Gastrocnemius medialis (tissue), 4 donors: ENCODE measurements around the gene SPNS2. TPM values are rescaled to one million over a fixed set of nuclear protein-coding genes. Genes with fewer than 3 reads are reported as not detected.
A peak's percentile ranks its signal among the peaks of the same experiment; 100 is the strongest.

Source experiments
- ATAC-seq, 2 donors: fragments of 150-250 bp; one replicate each; pipeline ENCODE4 v1.9.1; 2016
- DNase-seq, 2 donors: peaks; one replicate each; pipeline ENCODE4 v3.0.0-alpha.2; 2019
- H3K27ac ChIP-seq, 4 donors: fragments of 200-600 bp; sonication (generic); 1 replicate in 1 of 4; 2 replicates in 3 of 4; pipeline ENCODE4 v1.5.1; 2016 to 2018; ENCODE audit warnings: mild to moderate bottlenecking in 2 of 4, moderate library complexity in 1 of 4
- H3K27me3 ChIP-seq, 3 donors: fragments of 200-600 bp; sonication (generic) in 2 of 3; 1 replicate in 1 of 3; 2 replicates in 2 of 3; pipeline versions ENCODE4 v1.5.1 to v1.6.0; 2016 to 2019; ENCODE audit warnings: mild to moderate bottlenecking in 1 of 3, moderate library complexity in 1 of 3
- H3K36me3 ChIP-seq, 2 donors: fragments of 200-600 bp; sonication (generic) in 1 of 2; one replicate each; pipeline ENCODE4 v1.5.1; 2017 to 2018
- H3K4me1 ChIP-seq, 2 donors: fragments of 200-600 bp; sonication (generic) in 1 of 2; one replicate each; pipeline ENCODE4 v1.5.1; 2016 to 2017; ENCODE audit warnings: mild to moderate bottlenecking in 2 of 2
- H3K4me3 ChIP-seq, 4 donors: fragments of 200-600 bp; sonication (generic) in 3 of 4; 1 replicate in 1 of 4; 2 replicates in 3 of 4; pipeline ENCODE4 v1.5.1; 2016 to 2019; ENCODE audit warnings: mild to moderate bottlenecking in 2 of 4
- H3K9me3 ChIP-seq, 3 donors: fragments of 200-600 bp; sonication (generic) in 2 of 3; 1 replicate in 1 of 3; 2 replicates in 2 of 3; pipeline ENCODE4 v1.5.1; 2016 to 2019
- CTCF ChIP-seq, 5 experiments: fragments of 450-650 bp in 3 of 5; fragments of 200-600 bp in 2 of 5; sonication (generic) in 2 of 5; IDR thresholded peaks in 4 of 5; conservative IDR thresholded peaks in 1 of 5; 1 replicate in 4 of 5; 2 replicates in 1 of 5; pipeline ENCODE4 v1.5.1; 2016 to 2019; ENCODE audit warnings: antibody characterized with exemption in 5 of 5, mild to moderate bottlenecking in 3 of 5, moderate library complexity in 3 of 5
- POLR2A ChIP-seq, 2 donors: fragments of 450-650 bp; IDR thresholded peaks; one replicate each; pipeline ENCODE4 v1.6.1; 2017; ENCODE audit warnings: antibody characterized with exemption in 2 of 2, mild to moderate bottlenecking in 2 of 2, moderate library complexity in 2 of 2
- in situ Hi-C, 4 donors: fragments of 200-750 bp; cut with MboI; loops; one replicate each; pipeline versions ENCODE4 v1.15.0 to v1.8.0; 2017; ENCODE audit warnings: low sequenced_read_pairs in 4 of 4
- intact Hi-C: fragments of 100-400 bp; cut with DNase I; formaldehyde crosslinking; loops from one replicate; pipeline ENCODE4 v1.15.1; 2023; ENCODE audit warnings: low total_unique reads
- total RNA-seq, 4 donors: library from RNA; depleted of rRNA; stranded (reverse); fragments of >200 nt; gene quantifications; one replicate each; pipeline versions ENCODE4 v1.1.0 to v1.2.3, GENCODE V29; 2016

SPNS2 gene
- total RNA-seq, 4 donors from 2014 or later: 2.7 to 6.2 (median 4.2) TPM

- DNase-seq: peak; percentile 58 to 67
- Histone ChIP-seq H3K4me1 (peaks cover 8 to 11% of the 10 kb centered on the region in 2 donors), H3K4me3 (no peak overlapping the region), H3K27me3 (no peaks in the 10 kb centered on the region), H3K36me3 (no peaks in the 10 kb centered on the region), H3K27ac (peak overlapping the region; percentile 25 to 72 (median 44)), H3K9me3 (no peaks in the 10 kb centered on the region)
- in situ Hi-C loops (loop anchor here in 1 of 4 donors (25.0 kb wide), 1 partner anchor 93 kb away; the partner anchor contains the start of genes GGT6 and MYBBP1A), intact Hi-C loops (no loop called here)
- TF ChIP-seq CTCF (IDR thresholded peaks at IDR 0.05 in 4 of 5, conservative IDR thresholded peaks at IDR 0.05 in 1 of 5) (no peak), POLR2A (IDR thresholded peaks at IDR 0.05) (no peak)
- peak; percentile 96 for ATAC-seq
Observed at GRCh38 chr17:4469552-4469951, 29.1 kb upstream of the SPNS2 start.

DNA sequence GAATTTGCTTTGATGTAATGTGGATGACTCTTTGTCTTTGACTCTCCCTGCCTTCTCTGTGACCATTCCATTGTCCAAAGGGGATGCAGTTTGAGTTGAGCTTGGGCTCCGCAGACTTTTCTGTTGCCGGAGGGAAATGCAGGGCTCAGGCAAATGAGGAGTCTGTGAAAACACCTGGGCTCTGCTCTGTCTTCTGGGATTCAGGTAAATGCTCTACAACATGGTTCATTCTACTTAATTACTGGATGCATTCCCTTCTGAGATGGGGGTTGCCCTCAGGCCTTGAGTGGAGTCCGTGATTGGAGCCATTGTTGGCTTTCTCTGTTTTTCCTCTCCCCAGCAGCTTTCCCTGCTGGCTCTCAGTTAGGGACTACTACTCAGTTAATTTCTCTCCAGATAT is 26.4 kb upstream of the SPNS2 start:
- intact Hi-C loops (no loop called here), in situ Hi-C loops (loop anchor here in 1 of 4 donors (25.0 kb wide), 1 partner anchor 90 kb away; the partner anchor contains the start of genes GGT6 and MYBBP1A)
- Histone ChIP-seq H3K4me1 (peaks cover 10 to 11% of the 10 kb centered on the region in 2 donors), H3K36me3 (no peaks in the 10 kb centered on the region), H3K4me3 (no peak overlapping the region), H3K27me3 (no peaks in the 10 kb centered on the region), H3K27ac (no peak overlapping the region), H3K9me3 (no peaks in the 10 kb centered on the region)
- ATAC-seq (no peak), DNase-seq (no peak)
- no peak for TF ChIP-seq CTCF (IDR thresholded peaks at IDR 0.05 in 4 of 5, conservative IDR thresholded peaks at IDR 0.05 in 1 of 5)
- no peak for TF ChIP-seq POLR2A (IDR thresholded peaks at IDR 0.05)

- ATAC-seq: peak; percentile 59 to 60
- peak; percentile 58 to 70 for DNase-seq
- peak overlapping the region in 2 of 4 donors; percentile 35 to 51 for H3K27ac ChIP-seq
- no peaks in the 10 kb centered on the region for H3K36me3 ChIP-seq
- H3K4me1 ChIP-seq: peaks cover 10 to 11% of the 10 kb centered on the region in 2 donors
- intact Hi-C loops (no loop called here), in situ Hi-C loops (loop anchor here in 1 of 4 donors (25.0 kb wide), 1 partner anchor 88 kb away; the partner anchor contains the start of genes GGT6 and MYBBP1A)
- no peak for TF ChIP-seq POLR2A (IDR thresholded peaks at IDR 0.05)
- no peak for TF ChIP-seq CTCF (IDR thresholded peaks at IDR 0.05 in 4 of 5, conservative IDR thresholded peaks at IDR 0.05 in 1 of 5)
- H3K27me3 ChIP-seq: no peaks in the 10 kb centered on the region
- no peaks in the 10 kb centered on the region for H3K9me3 ChIP-seq
- no peak overlapping the region for H3K4me3 ChIP-seq
Observed at GRCh38 chr17:4474093-4474492, 24.6 kb upstream of the SPNS2 start.

GRCh38 chr17:4475001-4475400 is 23.7 kb upstream of the SPNS2 start:
- no peak for ATAC-seq

More at GRCh38 chr17:4475001-4475400, 23.7 kb upstream of the SPNS2 start:
- Histone ChIP-seq H3K9me3 (no peaks in the 10 kb centered on the region), H3K27me3 (no peaks in the 10 kb centered on the region), H3K4me1 (peaks cover 7 to 10% of the 10 kb centered on the region in 2 donors), H3K4me3 (no peak overlapping the region), H3K36me3 (no peaks in the 10 kb centered on the region), H3K27ac (no peak overlapping the region)
- DNase-seq: no peak
- in situ Hi-C loops: no loop called here
- intact Hi-C loops: no loop called here
- TF ChIP-seq CTCF (IDR thresholded peaks at IDR 0.05 in 4 of 5, conservative IDR thresholded peaks at IDR 0.05 in 1 of 5): no peak
- TF ChIP-seq POLR2A (IDR thresholded peaks at IDR 0.05): no peak
